ENCODE results near the gene GPR78. TPM values are rescaled to one million over a fixed set of nuclear protein-coding genes. Genes with fewer than 3 reads are reported as not detected.

The GPR78 gene
- total RNA-seq, 1 experiment from 2014 or later: not detected

GRCh38 chr4:8547108-8547911, 32.9 kb upstream of the GPR78 start:
- Mint-ChIP-seq H3K27me3 (ENCODE audit: unreplicated experiment) (peaks cover 5% of the 10 kb centered on the region), H3K36me3 (ENCODE audit: insufficient read depth, unreplicated experiment) (peaks cover 3% of the 10 kb centered on the region), H3K4me1 (ENCODE audit: low read depth, unreplicated experiment) (peaks cover 11% of the 10 kb centered on the region), H3K9me3 (ENCODE audit: low read depth, unreplicated experiment) (no peaks in the 10 kb centered on the region), H3K4me3 (ENCODE audit: low read depth, unreplicated experiment) (no peak overlapping the region), H3K27ac (ENCODE audit: unreplicated experiment) (no peak overlapping the region)
- BruUV-seq (replicated peaks): no TSS peak
- intact Hi-C loops (cut with micrococcal nuclease; ENCODE audit: unreplicated experiment): no loop called here
- CTCF ChIA-PET: interaction anchor here (0.7 to 0.8 kb wide), 2 partner anchors 13 kb away, joined by 3 to 4 read pairs; no protein-coding TSS in a partner anchor
- no peak for DNase-seq
- TF ChIP-seq CTCF (IDR thresholded peaks at IDR 0.05; ENCODE audit: unreplicated experiment): no peak

GRCh38 chr4:8547912-8548730, 32.1 kb upstream of the GPR78 start:
- no peak overlapping the region for H3K27ac Mint-ChIP-seq (ENCODE audit: unreplicated experiment)
- intact Hi-C loops (cut with micrococcal nuclease; ENCODE audit: unreplicated experiment): no loop called here

GRCh38 chr4:8548731-8549351, 31.4 kb upstream of the GPR78 start:
- H3K4me1 Mint-ChIP-seq (ENCODE audit: low read depth, unreplicated experiment): peaks cover 11% of the 10 kb centered on the region
- peaks cover 14% of the 10 kb centered on the region for H3K27me3 Mint-ChIP-seq (ENCODE audit: unreplicated experiment)
- DNase-seq: no peak
- BruUV-seq (replicated peaks): no TSS peak
- H3K27ac Mint-ChIP-seq (ENCODE audit: unreplicated experiment): no peak overlapping the region
- H3K9me3 Mint-ChIP-seq (ENCODE audit: low read depth, unreplicated experiment): no peaks in the 10 kb centered on the region
- TF ChIP-seq CTCF (IDR thresholded peaks at IDR 0.05; ENCODE audit: unreplicated experiment): no peak
- no peak overlapping the region for H3K4me3 Mint-ChIP-seq (ENCODE audit: low read depth, unreplicated experiment)
- peaks cover 3% of the 10 kb centered on the region for H3K36me3 Mint-ChIP-seq (ENCODE audit: insufficient read depth, unreplicated experiment)
- intact Hi-C loops (cut with micrococcal nuclease; ENCODE audit: unreplicated experiment): no loop called here
- CTCF ChIA-PET: no interaction called here

More at GRCh38 chr4:8547912-8548730, 32.1 kb upstream of the GPR78 start:
- no peak for DNase-seq
- H3K36me3 Mint-ChIP-seq (ENCODE audit: insufficient read depth, unreplicated experiment): peaks cover 3% of the 10 kb centered on the region
- no TSS peak for BruUV-seq (replicated peaks)
- no peaks in the 10 kb centered on the region for H3K9me3 Mint-ChIP-seq (ENCODE audit: low read depth, unreplicated experiment)
- no peak for TF ChIP-seq CTCF (IDR thresholded peaks at IDR 0.05; ENCODE audit: unreplicated experiment)
- CTCF ChIA-PET: interaction anchor here (0.7 kb wide), 1 partner anchor 14 kb away, joined by 3 read pairs; no protein-coding TSS in a partner anchor
- H3K27me3 Mint-ChIP-seq (ENCODE audit: unreplicated experiment): peaks cover 14% of the 10 kb centered on the region
- H3K4me3 Mint-ChIP-seq (ENCODE audit: low read depth, unreplicated experiment): no peak overlapping the region
- H3K4me1 Mint-ChIP-seq (ENCODE audit: low read depth, unreplicated experiment): peaks cover 11% of the 10 kb centered on the region

- BruUV-seq (replicated peaks): no TSS peak
- intact Hi-C loops (cut with micrococcal nuclease; ENCODE audit: unreplicated experiment): no loop called here
Observed at GRCh38 chr4:8549352-8549931, 30.8 kb upstream of the GPR78 start.

More at GRCh38 chr4:8549352-8549931, 30.8 kb upstream of the GPR78 start:
- no peaks in the 10 kb centered on the region for H3K36me3 Mint-ChIP-seq (ENCODE audit: insufficient read depth, unreplicated experiment)
- no peak overlapping the region for H3K4me3 Mint-ChIP-seq (ENCODE audit: low read depth, unreplicated experiment)
- TF ChIP-seq CTCF (IDR thresholded peaks at IDR 0.05; ENCODE audit: unreplicated experiment): no peak
- H3K9me3 Mint-ChIP-seq (ENCODE audit: low read depth, unreplicated experiment): no peaks in the 10 kb centered on the region
- H3K27me3 Mint-ChIP-seq (ENCODE audit: unreplicated experiment): peaks cover 14% of the 10 kb centered on the region
- DNase-seq: no peak
- H3K4me1 Mint-ChIP-seq (ENCODE audit: low read depth, unreplicated experiment): peaks cover 11% of the 10 kb centered on the region
- CTCF ChIA-PET: no interaction called here
- H3K27ac Mint-ChIP-seq (ENCODE audit: unreplicated experiment): no peak overlapping the region

Measured in Calu3 (cell line).